ENCODE results near the gene TCFL5. TPM values are rescaled to one million over a fixed set of nuclear protein-coding genes. Genes with fewer than 3 reads are reported as not detected.

Gene TCFL5
- total and polyA plus RNA-seq, 10 of the 15 experiments (the other 5 are each of a cell fraction or from before 2014, with no cell fraction given) = 0.48 to 8.1 (median 3.8) TPM

- Histone ChIP-seq H3K4me1 (ENCODE audit: control insufficient read depth, insufficient read depth, low read length) (peaks cover under 1% of the 10 kb centered on the region; the same call in 1 of the 2 replicates), H3K4me2 (ENCODE audit: control insufficient read depth, insufficient read depth) (no peak overlapping the region), H3K27ac (ENCODE audit: control insufficient read depth, insufficient read depth) (no peak overlapping the region), H3K27me3 (replicated peaks in 1 of 2; ENCODE audit: control insufficient read depth in 2 of 2, insufficient read depth in 2 of 2, low read length in 1 of 2) (no peaks in the 10 kb centered on the region), H3K79me2 (ENCODE audit: control insufficient read depth, insufficient read depth, low read length) (no peaks in the 10 kb centered on the region; the same call in 1 of the 2 replicates), H4K20me1 (ENCODE audit: control insufficient read depth, insufficient read depth) (peaks cover 3% of the 10 kb centered on the region; the same call in 1 of the 2 replicates), H3K4me3 (no peak overlapping the region), H3K9me3 (replicated peaks; ENCODE audit: control insufficient read depth, insufficient read depth, low read length) (no peaks in the 10 kb centered on the region), H3K36me3 (ENCODE audit: control insufficient read depth in 2 of 2, insufficient read depth in 2 of 2, low read length in 1 of 2) (peaks cover 48 to 55% of the 10 kb centered on the region in 2 experiments), H3K9ac (ENCODE audit: control insufficient read depth, insufficient read depth, low read length) (no peak overlapping the region), H2AFZ (ENCODE audit: control insufficient read depth, low read depth, low read length) (no peak overlapping the region)
- no peak for FAIRE-seq
- 99% methylated on average over 16 of the region's 16 CpGs for WGBS (ENCODE audit: insufficient coverage, insufficient replicate concordance, low lambda C conversion rate, missing lambda C conversion rate)
- no peak for TF ChIP-seq SIN3A (IDR thresholded peaks at IDR 0.05; ENCODE audit: low read depth, low read length)
- no peak for TF ChIP-seq CBX3 (IDR thresholded peaks at IDR 0.05; ENCODE audit: borderline replicate concordance, low read depth)
- TF ChIP-seq BCLAF1 (IDR thresholded peaks at IDR 0.05) = no peak
- TF ChIP-seq DPF2 (IDR thresholded peaks at IDR 0.05) = no peak
- no peak for TF ChIP-seq ZZZ3 (IDR thresholded peaks at IDR 0.05; ENCODE audit: control insufficient read depth, insufficient read length, low read depth)
- TF ChIP-seq NBN (IDR thresholded peaks at IDR 0.05) = no peak
- no peak for TF ChIP-seq CEBPB (IDR thresholded peaks at IDR 0.05; ENCODE audit: borderline replicate concordance in 1 of 2, low read depth in 2 of 2, low read length in 2 of 2)
- TF ChIP-seq NFYA (IDR thresholded peaks at IDR 0.05; ENCODE audit: borderline replicate concordance, low read depth, low read length) = no peak
- TF ChIP-seq USF2 (IDR thresholded peaks at IDR 0.05; ENCODE audit: borderline replicate concordance, low read depth, low read length) = no peak
- no peak for TF ChIP-seq ATF7 (IDR thresholded peaks at IDR 0.05; ENCODE audit: low read depth)
- TF ChIP-seq CBX5 (IDR thresholded peaks at IDR 0.05; ENCODE audit: low read depth) = no peak
- no peak for TF ChIP-seq BHLHE40 (IDR thresholded peaks at IDR 0.05; ENCODE audit: borderline replicate concordance in 1 of 2, low read depth in 2 of 2, low read length in 1 of 2)
- TF ChIP-seq CHD4 (IDR thresholded peaks at IDR 0.05) = no peak
- TF ChIP-seq FOXM1 (IDR thresholded peaks at IDR 0.05; ENCODE audit: low read depth, low read length) = no peak
- no peak for TF ChIP-seq RELA (IDR thresholded peaks at IDR 0.05; ENCODE audit: borderline replicate concordance, partially characterized antibody)
- TF ChIP-seq ELK1 (IDR thresholded peaks at IDR 0.05; ENCODE audit: low read depth, low read length) = no peak
- ATAC-seq = no peak
- ChIA-PET SMC1A (ENCODE audit: uncharacterized antibody, unreplicated experiment) (no interaction called here), CTCF (interaction anchor here (2.4 kb wide), 1 partner anchor 14 kb away, joined by 12 read pairs; no protein-coding TSS in a partner anchor), RAD21 (ENCODE audit: unreplicated experiment) (no interaction called here), POLR2A (no interaction called here)
- intact Hi-C loops (cut with micrococcal nuclease; ENCODE audit: unreplicated experiment) (no loop called here), in situ Hi-C loops (cut with MboI) (no loop called here)
- DNase-seq (ENCODE audit: low read depth, low spot score) = no peak
- BruUV-seq (replicated peaks) = no TSS peak
Observed at GRCh38 chr20:62906209-62906608, 44.6 kb upstream of the TCFL5 start.
